ACC112 (cell line): ENCODE measurements around the gene RRP12.

Experiments
- H2AFZ ChIP-seq: fragments of 200-600 bp; sonication (generic); one replicate; pipeline ENCODE4 v1.6.0; 2017; ENCODE audit warnings: antibody characterized with exemption, low read length; ENCODE audit not compliant: unreplicated experiment
- H3K27ac ChIP-seq: fragments of 200-600 bp; sonication (generic); 2 replicates; pipeline ENCODE4 v1.5.1; 2014; ENCODE audit warnings: low read depth, mild to moderate bottlenecking, antibody characterized with exemption, low read length, moderate library complexity
- H3K27me3 ChIP-seq: fragments of 200-600 bp; sonication (generic); 2 replicates; pipeline ENCODE4 v1.6.1; 2014; ENCODE audit warnings: mild to moderate bottlenecking, antibody characterized with exemption, low read length, moderate library complexity, mixed read lengths; ENCODE audit not compliant: insufficient read depth
- H3K36me3 ChIP-seq: fragments of 200-600 bp; sonication (generic); 2 replicates; pipeline ENCODE4 v1.6.1; 2016; ENCODE audit warnings: mild to moderate bottlenecking, antibody characterized with exemption, low read length, moderate library complexity, mixed read lengths; ENCODE audit not compliant: insufficient read depth
- H3K4me1 ChIP-seq: fragments of 200-600 bp; sonication (generic); one replicate; pipeline ENCODE4 v1.6.1; 2016; ENCODE audit warnings: low read length, mixed read lengths; ENCODE audit not compliant: insufficient read depth, unreplicated experiment, control insufficient read depth
- H3K4me3 ChIP-seq: fragments of 200-600 bp; sonication (generic); 2 replicates; pipeline ENCODE4 v1.5.1; 2014; ENCODE audit warnings: mild to moderate bottlenecking, low read depth, low read length
- H3K79me2 ChIP-seq: fragments of 200-600 bp; sonication (generic); one replicate; pipeline ENCODE4 v1.6.0; 2016; ENCODE audit warnings: low read length; ENCODE audit not compliant: control insufficient read depth, unreplicated experiment, insufficient read depth

RRP12 gene, protein sequence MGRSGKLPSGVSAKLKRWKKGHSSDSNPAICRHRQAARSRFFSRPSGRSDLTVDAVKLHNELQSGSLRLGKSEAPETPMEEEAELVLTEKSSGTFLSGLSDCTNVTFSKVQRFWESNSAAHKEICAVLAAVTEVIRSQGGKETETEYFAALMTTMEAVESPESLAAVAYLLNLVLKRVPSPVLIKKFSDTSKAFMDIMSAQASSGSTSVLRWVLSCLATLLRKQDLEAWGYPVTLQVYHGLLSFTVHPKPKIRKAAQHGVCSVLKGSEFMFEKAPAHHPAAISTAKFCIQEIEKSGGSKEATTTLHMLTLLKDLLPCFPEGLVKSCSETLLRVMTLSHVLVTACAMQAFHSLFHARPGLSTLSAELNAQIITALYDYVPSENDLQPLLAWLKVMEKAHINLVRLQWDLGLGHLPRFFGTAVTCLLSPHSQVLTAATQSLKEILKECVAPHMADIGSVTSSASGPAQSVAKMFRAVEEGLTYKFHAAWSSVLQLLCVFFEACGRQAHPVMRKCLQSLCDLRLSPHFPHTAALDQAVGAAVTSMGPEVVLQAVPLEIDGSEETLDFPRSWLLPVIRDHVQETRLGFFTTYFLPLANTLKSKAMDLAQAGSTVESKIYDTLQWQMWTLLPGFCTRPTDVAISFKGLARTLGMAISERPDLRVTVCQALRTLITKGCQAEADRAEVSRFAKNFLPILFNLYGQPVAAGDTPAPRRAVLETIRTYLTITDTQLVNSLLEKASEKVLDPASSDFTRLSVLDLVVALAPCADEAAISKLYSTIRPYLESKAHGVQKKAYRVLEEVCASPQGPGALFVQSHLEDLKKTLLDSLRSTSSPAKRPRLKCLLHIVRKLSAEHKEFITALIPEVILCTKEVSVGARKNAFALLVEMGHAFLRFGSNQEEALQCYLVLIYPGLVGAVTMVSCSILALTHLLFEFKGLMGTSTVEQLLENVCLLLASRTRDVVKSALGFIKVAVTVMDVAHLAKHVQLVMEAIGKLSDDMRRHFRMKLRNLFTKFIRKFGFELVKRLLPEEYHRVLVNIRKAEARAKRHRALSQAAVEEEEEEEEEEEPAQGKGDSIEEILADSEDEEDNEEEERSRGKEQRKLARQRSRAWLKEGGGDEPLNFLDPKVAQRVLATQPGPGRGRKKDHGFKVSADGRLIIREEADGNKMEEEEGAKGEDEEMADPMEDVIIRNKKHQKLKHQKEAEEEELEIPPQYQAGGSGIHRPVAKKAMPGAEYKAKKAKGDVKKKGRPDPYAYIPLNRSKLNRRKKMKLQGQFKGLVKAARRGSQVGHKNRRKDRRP (N-terminal part only)

GRCh38 chr10:97400665-97401454 lies at the start of gene RRP12:
Gene RRP12 (minus strand): TSS chr10:97401340. CDS start chr10:97401231, 109 bp downstream.
- Histone ChIP-seq H3K4me3 (peak within 1 kb of the TSS; percentile 84), H3K27ac (peak within 1 kb of the TSS; percentile 78), H3K79me2 (peaks cover 7% of the 10 kb centered on the region), H2AFZ (peak within 1 kb of the TSS; percentile 14), H3K27me3 (no peaks in the 10 kb centered on the region), H3K4me1 (peaks cover 4% of the 10 kb centered on the region), H3K36me3 (0 out of 2 replicates have a peak, but pooled peaks cover 6% of the 10 kb centered on the region)

GRCh38 chr10:97450828-97451227 lies 49.7 kb upstream of the RRP12 start:
- H3K79me2 ChIP-seq, result peaks cover 67% of the 10 kb centered on the region
- no peak overlapping the region for H3K4me3 ChIP-seq
- H3K27me3 ChIP-seq, result no peaks in the 10 kb centered on the region
- no peak overlapping the region for H3K27ac ChIP-seq
- H2AFZ ChIP-seq, result no peak overlapping the region
- H3K4me1 ChIP-seq, result peaks cover 16% of the 10 kb centered on the region
- H3K36me3 ChIP-seq, result peaks cover 9% of the 10 kb centered on the region; the same call in 1 of the 2 replicates

DNA sequence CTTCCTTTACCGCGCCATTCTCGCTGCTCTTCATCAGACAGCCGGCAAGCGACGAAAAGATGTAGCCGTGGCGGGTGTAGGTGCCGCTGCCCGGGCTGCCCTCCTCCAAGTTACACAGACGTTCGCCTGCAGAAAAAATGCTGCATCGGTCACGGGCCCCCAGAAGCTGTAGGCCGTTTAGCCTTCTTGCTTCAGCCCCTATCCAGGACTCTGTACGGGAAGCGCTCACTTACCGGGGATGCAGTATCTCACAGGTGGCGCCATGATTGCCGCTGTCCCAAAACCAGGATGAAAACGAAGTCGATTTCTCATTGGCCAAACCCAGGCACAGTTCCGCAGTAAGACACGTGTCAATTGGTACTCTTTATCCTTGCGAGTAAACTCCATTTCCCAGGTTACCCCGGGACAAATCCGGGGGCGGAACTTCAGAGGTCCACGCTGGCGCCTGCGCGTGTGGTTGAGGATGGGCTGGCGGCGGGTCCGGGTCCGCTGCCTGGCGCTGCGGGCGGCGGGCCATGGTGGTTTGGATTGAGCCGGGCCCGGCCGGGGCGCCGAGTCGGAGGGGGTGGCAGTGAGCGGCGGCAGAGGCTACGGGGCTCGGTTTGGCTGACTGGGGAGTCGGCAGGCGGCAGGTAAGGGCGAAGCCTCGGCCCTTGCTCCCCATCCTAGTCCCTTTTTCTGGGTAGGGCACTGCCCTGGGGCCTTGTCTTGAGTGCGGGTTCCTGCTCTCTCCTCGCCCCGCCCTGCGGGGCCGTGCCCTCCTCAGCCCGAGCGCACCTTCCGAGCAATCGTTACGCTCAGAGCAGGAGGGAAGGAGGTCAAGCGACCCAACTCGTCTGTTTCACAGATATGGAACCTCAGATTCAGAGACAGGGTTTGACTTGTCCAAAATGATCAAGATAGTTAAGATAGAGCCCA lies 44.8 kb upstream of the RRP12 start, which contains the start of the genes EXOSC1 and ZDHHC16:
Gene EXOSC1, minus strand, starts transcription at position 285 of the 918 bp plus-strand sequence. Its CDS starts 21 bp downstream, at position 264.
Gene ZDHHC16, plus strand, starts transcription at position 454 of the 918 bp plus-strand sequence. CDS start 5,501 bp downstream, outside the sequence.
- peaks cover 59% of the 10 kb centered on the region for H3K79me2 ChIP-seq

GRCh38 chr10:97445357-97445721 lies 44.2 kb upstream of the RRP12 start:
- Histone ChIP-seq H3K36me3 (no peaks in the 10 kb centered on the region), H3K4me1 (peaks cover 15% of the 10 kb centered on the region), H3K27me3 (no peaks in the 10 kb centered on the region), H2AFZ (peak overlapping the region; percentile 71), H3K4me3 (peak overlapping the region; percentile 92), H3K27ac (no peak overlapping the region), H3K79me2 (peaks cover 53% of the 10 kb centered on the region)

More for the DNA sequence above, 44.8 kb upstream of the RRP12 start, which contains the start of the genes EXOSC1 and ZDHHC16:
- Histone ChIP-seq H3K27me3 (no peaks in the 10 kb centered on the region), H3K4me1 (peaks cover 15% of the 10 kb centered on the region), H3K4me3 (peak within 1 kb of the TSS; percentile 92), H2AFZ (peak within 1 kb of the TSS; percentile 71), H3K36me3 (no peaks in the 10 kb centered on the region), H3K27ac (peak within 1 kb of the TSS; percentile 8; the same call in 1 of the 2 replicates)

- Histone ChIP-seq H3K27me3 (no peaks in the 10 kb centered on the region), H3K4me1 (peaks cover 15% of the 10 kb centered on the region), H2AFZ (no peak overlapping the region), H3K79me2 (peaks cover 46% of the 10 kb centered on the region), H3K4me3 (peak overlapping the region; percentile 92; the same call in 1 of the 2 replicates), H3K36me3 (no peaks in the 10 kb centered on the region), H3K27ac (no peak overlapping the region)
Observed at GRCh38 chr10:97444212-97444611, 43.1 kb upstream of the RRP12 start.

GRCh38 chr10:97442277-97442676 lies 41.1 kb upstream of the RRP12 start:
- no peak overlapping the region for H3K27ac ChIP-seq
- H3K79me2 ChIP-seq, result peaks cover 28% of the 10 kb centered on the region
- no peaks in the 10 kb centered on the region for H3K27me3 ChIP-seq
- peaks cover 11% of the 10 kb centered on the region for H3K4me1 ChIP-seq
- H2AFZ ChIP-seq, result no peak overlapping the region
- no peak overlapping the region for H3K4me3 ChIP-seq
- H3K36me3 ChIP-seq, result no peaks in the 10 kb centered on the region

DNA sequence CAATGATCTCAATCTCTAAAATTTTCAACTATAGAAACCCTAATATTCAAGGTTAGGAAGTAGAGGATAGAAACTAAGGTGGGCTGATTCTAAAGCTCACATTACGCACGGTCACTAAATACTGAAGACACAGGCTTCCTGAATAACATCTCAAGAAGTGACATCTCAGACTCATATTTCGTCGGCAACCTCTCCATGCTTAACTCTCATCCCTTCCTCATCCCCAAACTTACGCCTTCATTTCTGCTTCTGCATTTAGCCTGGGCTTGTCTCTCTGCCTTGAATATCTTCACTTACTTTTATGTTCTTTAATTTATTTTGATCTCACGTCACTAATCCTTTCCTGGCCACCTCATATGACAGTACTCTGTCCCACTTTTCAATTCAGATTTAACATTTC lies 34.1 kb upstream of the RRP12 start:
- Histone ChIP-seq H3K4me3 (no peak overlapping the region), H2AFZ (no peak overlapping the region), H3K27ac (no peak overlapping the region), H3K4me1 (peaks cover 3% of the 10 kb centered on the region), H3K79me2 (peaks cover 13% of the 10 kb centered on the region), H3K27me3 (no peaks in the 10 kb centered on the region), H3K36me3 (peaks cover 30% of the 10 kb centered on the region)

- H3K36me3 ChIP-seq, result peaks cover 32% of the 10 kb centered on the region
- no peak overlapping the region for H3K4me3 ChIP-seq
- H3K79me2 ChIP-seq, result peaks cover 20% of the 10 kb centered on the region
- no peaks in the 10 kb centered on the region for H3K27me3 ChIP-seq
- H3K27ac ChIP-seq, result peak overlapping the region; percentile 34; the same call in 1 of the 2 replicates
- H3K4me1 ChIP-seq, result peaks cover 5% of the 10 kb centered on the region
- no peak overlapping the region for H2AFZ ChIP-seq
Observed at GRCh38 chr10:97434557-97434956, 33.4 kb upstream of the RRP12 start.

DNA sequence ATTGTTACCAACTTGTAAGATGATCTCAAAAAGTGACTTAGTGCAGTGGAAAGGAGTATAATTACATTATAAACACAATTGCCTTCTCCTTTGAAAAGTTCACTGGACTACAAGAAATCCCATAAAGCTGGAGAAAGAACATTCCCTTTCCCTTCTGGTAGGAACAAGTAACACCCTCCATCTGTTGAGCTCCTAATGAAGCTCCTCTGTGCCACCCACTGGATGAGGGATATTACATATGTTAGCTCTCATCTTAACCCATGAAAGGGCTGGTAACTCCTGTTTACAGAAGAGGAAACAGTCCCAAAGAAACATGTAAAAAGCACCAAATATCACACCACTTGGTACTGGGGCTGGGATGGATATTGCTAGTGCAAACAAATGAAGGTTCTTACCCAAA lies 32.9 kb upstream of the RRP12 start:
- H3K79me2 ChIP-seq, result peaks cover 25% of the 10 kb centered on the region
- no peaks in the 10 kb centered on the region for H3K27me3 ChIP-seq
- H3K36me3 ChIP-seq, result peaks cover 35% of the 10 kb centered on the region
- H3K27ac ChIP-seq, result peak overlapping the region; percentile 34
- peaks cover 10% of the 10 kb centered on the region for H3K4me1 ChIP-seq
- H3K4me3 ChIP-seq, result no peak overlapping the region
- no peak overlapping the region for H2AFZ ChIP-seq
